GM18858 (cell line): ENCODE data around the gene UBAP2.
"Not testable (repeated sequence)": the region's sequence is repeated elsewhere in the genome, so short reads cannot be mapped to it uniquely, and the experiment has no call there.

Experiments used
- ATAC-seq: cut with Tn5 transposase; IDR thresholded peaks from one replicate; pipeline ENCODE4 v1.9.1; 2021; ENCODE audit not compliant: unreplicated experiment

The UBAP2 gene

GRCh38 chr9:34047864-34048726, 592 bp downstream of the UBAP2 start:
- peak; percentile 21 for ATAC-seq

DNA sequence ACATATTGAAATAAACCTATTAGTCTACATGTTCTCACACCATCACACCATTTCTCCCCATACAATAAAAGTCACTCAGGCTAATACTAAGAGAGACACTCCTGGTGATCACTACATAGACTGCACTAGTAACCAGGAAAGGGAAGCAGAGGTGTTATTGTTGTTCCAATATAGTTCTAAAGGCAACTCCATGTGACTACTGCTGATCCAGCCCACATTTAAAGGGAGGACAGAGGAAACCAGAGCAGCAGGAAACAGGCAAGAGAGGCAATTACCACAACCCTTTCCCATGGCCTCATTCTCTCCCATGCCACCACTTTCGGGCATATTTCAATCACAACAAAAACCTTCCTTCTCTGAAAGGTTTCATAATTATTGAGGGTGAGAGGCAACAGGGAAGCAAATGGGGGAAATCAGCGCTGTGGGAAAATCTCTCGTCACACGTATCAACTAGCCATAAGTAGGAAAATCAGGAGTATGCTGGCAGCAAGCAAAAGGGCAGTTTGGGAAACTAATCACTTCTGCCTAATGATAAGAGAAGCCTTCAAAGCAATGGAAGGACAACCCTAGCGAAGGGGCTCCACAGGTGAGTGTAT, 1.8 kb downstream of the UBAP2 start:
- ATAC-seq = no peak

GRCh38 chr9:34045903-34046302, 2.8 kb downstream of the UBAP2 start:
- no peak for ATAC-seq

DNA sequence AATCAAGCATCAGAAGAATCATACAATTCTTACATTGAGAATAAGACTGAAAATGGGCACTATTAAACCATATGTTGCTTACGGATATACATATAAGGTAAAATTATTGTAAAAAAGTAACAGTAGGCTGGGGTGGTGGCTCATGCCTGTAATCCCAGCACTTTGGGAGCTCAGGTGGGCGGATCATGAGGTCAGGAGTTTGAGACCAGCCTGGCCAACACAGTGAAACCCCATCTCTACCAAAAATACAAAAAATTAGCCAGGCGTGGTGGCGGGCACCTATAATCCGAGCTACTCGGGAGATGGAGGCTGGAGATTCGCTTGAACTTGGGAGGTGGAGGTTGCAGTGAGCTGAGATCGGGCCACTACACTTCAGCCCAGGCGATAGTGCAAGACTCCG, 6.6 kb downstream of the UBAP2 start:
- ATAC-seq = not testable (repeated sequence)

DNA sequence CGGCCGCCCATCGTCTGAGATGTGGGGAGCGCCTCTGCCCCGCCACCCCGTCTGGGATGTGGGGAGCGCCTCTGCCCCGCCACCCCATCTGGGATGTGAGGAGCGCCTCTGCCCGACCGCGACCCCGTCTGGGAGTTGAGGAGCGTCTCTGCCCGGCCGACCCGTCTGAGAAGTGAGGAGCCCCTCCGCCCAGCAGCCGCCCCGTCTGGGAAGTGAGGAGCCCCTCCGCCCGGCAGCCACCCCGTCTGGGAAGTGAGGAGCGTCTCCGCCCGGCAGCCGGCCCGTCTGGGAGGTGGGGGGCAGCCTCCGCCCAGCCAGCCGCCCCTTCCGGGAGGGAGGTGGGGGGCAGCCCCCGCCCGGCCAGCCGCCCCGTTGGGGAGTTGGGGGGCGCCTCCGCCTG, 9.8 kb downstream of the UBAP2 start:
- not testable (repeated sequence) for ATAC-seq

GRCh38 chr9:34037626-34038025, 11.1 kb downstream of the UBAP2 start:
- no peak for ATAC-seq

DNA sequence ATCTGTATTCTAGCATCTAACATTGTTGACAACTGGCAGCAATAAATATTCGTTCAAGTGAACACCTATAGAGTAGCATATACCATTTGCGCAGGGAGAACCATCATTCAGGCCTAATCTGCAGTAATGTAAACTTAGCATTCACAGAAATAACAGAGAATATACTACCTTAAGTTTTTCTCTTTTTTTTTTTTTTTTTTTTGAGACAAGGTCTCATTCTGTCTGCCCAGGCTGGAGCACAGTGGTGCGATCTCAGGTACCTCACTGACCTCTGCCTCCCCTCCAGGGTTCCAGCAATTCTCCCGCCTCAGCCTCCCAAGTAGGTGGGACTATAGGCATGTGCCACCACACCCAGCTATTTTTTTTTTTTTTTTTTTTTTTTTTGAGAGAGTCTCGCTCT, 12.1 kb downstream of the UBAP2 start:
- no peak for ATAC-seq

DNA sequence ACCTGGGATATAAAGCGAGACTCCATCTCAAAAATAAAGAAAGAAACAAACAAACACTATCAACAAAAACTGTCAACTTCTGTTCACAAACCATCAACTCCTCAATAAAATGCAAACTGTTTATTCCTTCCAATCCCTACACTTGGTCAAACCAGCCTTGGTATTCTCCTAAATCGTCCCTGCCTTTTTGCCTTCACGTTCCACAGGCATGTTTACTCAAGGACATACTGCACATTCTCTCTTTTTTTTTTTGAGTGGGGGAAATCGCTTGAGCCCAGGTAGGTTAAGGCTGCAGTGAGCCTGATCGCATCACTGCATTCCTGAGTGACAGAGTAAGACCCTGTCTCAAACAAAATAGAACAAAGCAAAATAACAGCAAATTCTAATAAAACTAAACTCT, 13.0 kb downstream of the UBAP2 start:
- ATAC-seq = no peak

- no peak for ATAC-seq
Measured at GRCh38 chr9:34034698-34035065, 14.0 kb downstream of the UBAP2 start.

- no peak for ATAC-seq
Measured at GRCh38 chr9:34032631-34033030, 16.1 kb downstream of the UBAP2 start.

- no peak for ATAC-seq
Measured at GRCh38 chr9:34027845-34028574, 20.7 kb downstream of the UBAP2 start.

DNA sequence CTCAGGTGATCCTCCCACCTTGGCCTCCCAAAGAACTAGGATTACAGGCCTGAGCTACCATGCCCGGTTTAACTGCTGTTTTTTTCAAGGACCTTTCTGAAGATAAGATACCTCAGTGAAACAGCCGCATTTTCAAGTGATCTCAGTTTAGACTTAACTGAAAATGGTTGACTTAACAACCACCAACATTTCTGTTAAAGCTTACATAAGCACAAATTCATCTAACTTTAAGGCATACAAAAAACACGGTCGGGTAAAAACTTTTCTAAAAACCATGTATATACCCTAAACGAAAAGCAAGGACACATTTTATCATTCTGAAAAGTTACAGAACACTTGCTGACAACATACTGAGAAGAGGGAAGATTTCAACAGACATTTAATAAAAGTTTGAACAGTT, 22.9 kb downstream of the UBAP2 start:
- ATAC-seq = no peak

- ATAC-seq = no peak
Measured at GRCh38 chr9:34025062-34025461, 23.6 kb downstream of the UBAP2 start.

- ATAC-seq = not testable (repeated sequence)
Measured at GRCh38 chr9:34024476-34024875, 24.2 kb downstream of the UBAP2 start.

- no peak for ATAC-seq
Measured at GRCh38 chr9:34016149-34016548, 32.5 kb downstream of the UBAP2 start.

- no peak for ATAC-seq
Measured at GRCh38 chr9:34010979-34011378, 37.7 kb downstream of the UBAP2 start.

GRCh38 chr9:34001951-34002350, 46.7 kb downstream of the UBAP2 start:
- ATAC-seq = no peak

- ATAC-seq = no peak
Measured at GRCh38 chr9:34001298-34001697, 47.4 kb downstream of the UBAP2 start.

DNA sequence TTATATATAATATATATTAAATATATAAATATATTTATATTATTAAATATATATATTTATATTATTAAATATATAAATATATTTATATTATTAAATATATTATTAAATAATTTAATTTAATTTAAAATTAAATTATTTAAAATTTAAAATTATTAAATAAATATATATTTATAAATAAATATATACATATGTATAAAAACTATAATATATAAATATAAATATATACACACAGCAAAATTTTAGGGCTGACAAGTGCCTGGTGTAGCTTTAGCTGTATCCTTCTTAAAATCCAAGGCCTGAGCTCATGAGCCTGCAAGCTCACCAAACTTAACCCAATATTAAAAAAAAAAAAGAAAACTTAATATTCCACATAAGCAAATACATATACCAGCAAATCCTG, 53.2 kb downstream of the UBAP2 start:
- no peak for ATAC-seq

DNA sequence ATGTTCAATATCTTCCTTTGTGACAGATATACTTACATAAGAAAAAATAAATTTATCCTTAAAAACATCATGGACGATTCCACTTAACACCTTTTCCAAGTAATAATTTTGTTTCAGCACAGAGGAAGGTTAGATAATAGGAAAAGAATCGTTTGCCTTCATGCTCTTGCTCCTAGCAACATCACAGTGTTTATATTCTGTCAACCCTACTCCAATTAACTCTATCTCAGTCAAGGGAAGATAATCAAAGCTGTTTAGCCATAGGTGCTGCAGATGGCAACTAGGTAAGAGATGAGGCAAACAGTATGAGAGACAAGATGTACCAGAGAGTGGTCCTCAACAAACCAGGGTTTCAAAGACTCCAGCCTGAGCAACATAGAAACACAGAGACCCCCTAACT, 55.6 kb downstream of the UBAP2 start:
- no peak for ATAC-seq

DNA sequence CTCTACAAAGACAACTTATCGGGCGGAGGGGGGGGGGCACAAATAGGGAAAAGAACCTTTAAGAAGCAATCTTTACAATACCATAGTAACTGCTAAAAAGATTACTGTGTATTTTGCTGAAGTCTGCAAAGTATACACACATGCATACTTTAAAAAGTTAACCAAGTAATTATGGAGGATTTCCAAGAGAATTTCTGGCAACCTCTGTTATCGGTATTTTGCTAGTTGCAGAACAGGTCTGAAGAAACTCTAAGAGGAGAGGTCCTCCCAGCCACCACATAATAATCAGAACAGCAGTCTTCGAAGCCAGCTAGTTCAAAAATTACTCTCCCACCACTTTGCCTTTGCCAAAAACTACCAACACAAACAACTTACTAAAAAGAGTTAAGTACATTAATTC, 56.1 kb downstream of the UBAP2 start:
- ATAC-seq = no peak
